Measurements from ENCODE around the gene EXO1.

GRCh38 chr1:241870746-241871430 lies 22.9 kb downstream of the EXO1 start:
- TF ChIP-seq CTCF (conservative IDR thresholded peaks at IDR 0.05; ENCODE audit: low read depth, low read length) (no peak), EZH2 (IDR thresholded peaks at IDR 0.05; ENCODE audit: borderline replicate concordance, low read depth, low read length, poor library complexity, severe bottlenecking) (no peak)
